OCI-LY3 (cell line): ENCODE measurements around the gene RBM44.

Experiments
- H2AFZ ChIP-seq: fragments of 200-600, 300-600 bp; shearing (Covaris generic); 2 replicates; pipeline ENCODE4 v1.6.0; 2014; ENCODE audit warnings: antibody characterized with exemption, low read depth, low read length
- H3K27ac ChIP-seq: fragments of 200-600, 300-600 bp; sonication (generic); 2 replicates; pipeline ENCODE4 v1.5.1; 2014; ENCODE audit warnings: mild to moderate bottlenecking, low read length, moderate library complexity, mixed read lengths
- H3K27me3 ChIP-seq: fragments of 200-600, 300-600 bp; sonication (generic); 2 replicates; pipeline ENCODE4 v1.6.1; 2014; ENCODE audit warnings: low read depth, low read length, mixed read lengths
- H3K36me3 ChIP-seq: fragments of 200-600, 300-600 bp; sonication (generic); replicated peaks from 2 replicates; pipeline ENCODE3; 2014; ENCODE audit warnings: low read depth, low read length, mixed read lengths
- H3K4me1 ChIP-seq: fragments of 300-600, 200-600 bp; sonication (generic); 2 replicates; pipeline ENCODE4 v1.6.1; 2014; ENCODE audit warnings: low read length, mixed read lengths
- H3K4me2 ChIP-seq: fragments of 200-600, 300-600 bp; sonication (generic); 2 replicates; pipeline ENCODE4 v1.6.1; 2014; ENCODE audit warnings: low read length, mixed read lengths
- H3K4me3 ChIP-seq: fragments of 300-600, 200-600 bp; sonication (generic); 2 replicates; pipeline ENCODE4 v1.5.1; 2014; ENCODE audit warnings: antibody characterized with exemption, mild to moderate bottlenecking, low read length, moderate library complexity
- H3K79me2 ChIP-seq: fragments of 300-600, 200-600 bp; shearing (Covaris generic); 2 replicates; pipeline ENCODE4 v1.6.1; 2014; ENCODE audit warnings: mild to moderate bottlenecking, low read length, mixed read lengths
- H3K9ac ChIP-seq: fragments of 300-600, 200-600 bp; shearing (Covaris generic); 2 replicates; pipeline ENCODE4 v1.6.0; 2014; ENCODE audit warnings: mild to moderate bottlenecking, low read length, moderate library complexity
- H3K9me3 ChIP-seq: fragments of 200-600, 300-600 bp; shearing (Covaris generic); 2 replicates; pipeline ENCODE4 v1.6.1; 2014; ENCODE audit warnings: low read length, mixed read lengths; ENCODE audit not compliant: insufficient read depth
- H4K20me1 ChIP-seq: fragments of 200-600, 300-600 bp; sonication (generic); 2 replicates; pipeline ENCODE4 v1.6.1; 2016; ENCODE audit warnings: low read length, mixed read lengths; ENCODE audit not compliant: insufficient read depth
- EZH2phosphoT487 ChIP-seq: fragments of 200-600 bp; shearing (Covaris generic); IDR thresholded peaks from 2 replicates; pipeline ENCODE4 v1.6.1; 2018; ENCODE audit warnings: antibody characterized with exemption, mixed run types, low read depth
- TF ChIP-seq, protein P1 (sequence below): fragments of 200-600, 300-600 bp; sonication (generic); IDR thresholded peaks from 2 replicates; pipeline ENCODE4 v1.5.1; 2014; ENCODE audit warnings: antibody characterized with exemption, low read length, low read depth

RBM44 gene

DNA sequence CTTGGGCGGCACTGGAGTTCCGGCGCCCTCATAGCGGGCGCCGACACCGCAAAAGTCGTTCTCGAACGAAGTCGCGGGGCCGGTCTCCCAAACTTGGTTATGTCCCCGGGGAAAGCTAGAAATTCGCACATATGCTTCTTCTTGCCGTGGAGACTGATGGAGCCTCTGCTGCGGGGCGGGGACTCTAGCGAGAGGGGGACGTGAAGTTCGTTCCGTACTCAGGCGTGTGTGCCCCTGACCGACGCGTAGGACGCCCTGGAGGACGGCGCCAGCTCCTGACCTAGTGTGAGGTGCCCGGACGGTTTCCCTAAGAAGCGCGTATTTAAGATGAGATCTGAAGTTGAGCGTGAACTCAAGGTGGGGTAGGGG lies 465 bp downstream of the RBM44 start:
- TF ChIP-seq, protein P1, sequence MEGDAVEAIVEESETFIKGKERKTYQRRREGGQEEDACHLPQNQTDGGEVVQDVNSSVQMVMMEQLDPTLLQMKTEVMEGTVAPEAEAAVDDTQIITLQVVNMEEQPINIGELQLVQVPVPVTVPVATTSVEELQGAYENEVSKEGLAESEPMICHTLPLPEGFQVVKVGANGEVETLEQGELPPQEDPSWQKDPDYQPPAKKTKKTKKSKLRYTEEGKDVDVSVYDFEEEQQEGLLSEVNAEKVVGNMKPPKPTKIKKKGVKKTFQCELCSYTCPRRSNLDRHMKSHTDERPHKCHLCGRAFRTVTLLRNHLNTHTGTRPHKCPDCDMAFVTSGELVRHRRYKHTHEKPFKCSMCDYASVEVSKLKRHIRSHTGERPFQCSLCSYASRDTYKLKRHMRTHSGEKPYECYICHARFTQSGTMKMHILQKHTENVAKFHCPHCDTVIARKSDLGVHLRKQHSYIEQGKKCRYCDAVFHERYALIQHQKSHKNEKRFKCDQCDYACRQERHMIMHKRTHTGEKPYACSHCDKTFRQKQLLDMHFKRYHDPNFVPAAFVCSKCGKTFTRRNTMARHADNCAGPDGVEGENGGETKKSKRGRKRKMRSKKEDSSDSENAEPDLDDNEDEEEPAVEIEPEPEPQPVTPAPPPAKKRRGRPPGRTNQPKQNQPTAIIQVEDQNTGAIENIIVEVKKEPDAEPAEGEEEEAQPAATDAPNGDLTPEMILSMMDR: no peak
- TF ChIP-seq EZH2phosphoT487: no peak
- no peaks in the 10 kb centered on the region for H3K36me3 ChIP-seq
- no peaks in the 10 kb centered on the region for H3K4me1 ChIP-seq
- no peak overlapping the region for H3K4me2 ChIP-seq
- H3K27me3 ChIP-seq: no peaks in the 10 kb centered on the region
- no peak overlapping the region for H3K9ac ChIP-seq
- no peak overlapping the region for H2AFZ ChIP-seq
- no peak overlapping the region for H3K27ac ChIP-seq
- no peaks in the 10 kb centered on the region for H3K9me3 ChIP-seq
- no peaks in the 10 kb centered on the region for H3K79me2 ChIP-seq
- no peaks in the 10 kb centered on the region for H4K20me1 ChIP-seq
- no peak overlapping the region for H3K4me3 ChIP-seq

DNA sequence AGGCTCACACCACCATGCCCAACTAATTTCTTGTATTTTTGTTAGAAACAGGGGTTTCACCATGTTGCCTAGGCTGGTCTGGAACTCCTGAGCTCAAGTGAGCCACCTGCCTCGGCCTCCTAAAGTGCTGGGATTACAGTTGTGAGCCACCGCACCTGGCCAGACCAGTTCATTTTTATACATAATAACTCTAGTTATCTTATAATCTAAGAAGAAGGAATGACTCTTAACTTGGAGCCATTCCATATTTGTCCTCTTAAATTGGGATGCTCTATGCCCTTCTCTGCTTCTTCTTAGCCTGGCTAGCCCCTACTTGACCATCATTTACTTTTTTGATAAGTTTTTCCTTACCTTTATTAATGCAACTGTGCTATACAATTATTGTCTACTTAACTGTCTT lies 2.9 kb downstream of the RBM44 start:
- Histone ChIP-seq H3K27ac (no peak overlapping the region), H3K4me1 (no peaks in the 10 kb centered on the region), H3K9me3 (no peaks in the 10 kb centered on the region), H3K79me2 (no peaks in the 10 kb centered on the region), H3K27me3 (no peaks in the 10 kb centered on the region), H4K20me1 (no peaks in the 10 kb centered on the region), H3K36me3 (no peaks in the 10 kb centered on the region), H3K4me2 (no peak overlapping the region), H2AFZ (no peak overlapping the region), H3K9ac (no peak overlapping the region), H3K4me3 (no peak overlapping the region)
- no peak for TF ChIP-seq EZH2phosphoT487
- TF ChIP-seq, protein P1: no peak

DNA sequence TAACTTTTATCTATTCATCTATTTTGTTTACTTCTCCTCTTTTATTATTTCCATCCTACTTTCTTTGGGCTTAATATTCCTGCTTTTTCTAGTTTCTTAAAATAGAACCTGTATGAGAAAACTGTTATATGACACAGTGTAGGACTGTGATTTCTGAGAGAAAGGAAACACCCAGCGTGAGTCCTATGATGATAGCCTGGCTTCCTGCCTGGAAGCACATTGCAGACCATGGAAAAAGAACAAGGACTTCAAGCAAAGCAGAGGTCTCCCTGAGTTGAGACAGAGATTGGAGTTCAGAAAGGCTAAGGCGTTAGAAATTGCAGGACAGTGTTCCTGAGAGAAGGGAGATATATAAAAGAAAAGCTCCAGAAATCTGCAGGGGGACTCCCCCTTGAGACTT lies 7.8 kb downstream of the RBM44 start:
- Histone ChIP-seq H4K20me1 (no peaks in the 10 kb centered on the region), H3K4me2 (no peak overlapping the region), H3K4me1 (no peaks in the 10 kb centered on the region), H3K79me2 (no peaks in the 10 kb centered on the region), H3K9ac (no peak overlapping the region), H3K27me3 (0 out of 2 replicates have a peak, but pooled peaks cover 4% of the 10 kb centered on the region), H3K27ac (no peak overlapping the region), H2AFZ (no peak overlapping the region), H3K36me3 (no peaks in the 10 kb centered on the region), H3K4me3 (no peak overlapping the region), H3K9me3 (no peaks in the 10 kb centered on the region)
- TF ChIP-seq, protein P1: no peak
- TF ChIP-seq EZH2phosphoT487: no peak

DNA sequence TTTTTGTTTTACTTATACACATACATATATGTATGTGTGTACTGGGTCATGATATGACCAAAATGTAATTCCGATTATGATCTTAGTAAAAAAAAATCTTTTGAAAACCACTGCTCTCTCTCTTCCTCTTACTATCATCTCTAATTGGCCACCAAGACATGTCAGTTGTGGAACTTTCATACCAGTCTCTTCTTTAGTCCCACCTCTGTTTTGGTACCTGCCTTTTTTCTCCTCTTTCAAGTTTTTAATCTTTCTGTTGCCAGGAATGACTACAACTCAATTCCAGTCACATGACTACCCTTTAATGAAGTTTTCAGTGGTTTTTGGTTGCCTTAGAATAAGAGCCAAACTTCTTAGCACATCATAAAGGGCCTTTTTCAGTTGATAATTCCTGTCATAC lies 17.1 kb downstream of the RBM44 start:
- Histone ChIP-seq H3K27ac (peak overlapping the region; percentile 61), H3K4me2 (peak overlapping the region; percentile 73)
- no peak for TF ChIP-seq EZH2phosphoT487
- TF ChIP-seq, protein P1: no peak

More for the DNA sequence above, 17.1 kb downstream of the RBM44 start:
- Histone ChIP-seq H3K36me3 (no peaks in the 10 kb centered on the region), H3K79me2 (no peaks in the 10 kb centered on the region), H3K4me3 (peak overlapping the region; percentile 47), H3K9me3 (no peaks in the 10 kb centered on the region), H3K9ac (no peak overlapping the region), H3K27me3 (no peaks in the 10 kb centered on the region), H3K4me1 (peaks cover 32% of the 10 kb centered on the region), H4K20me1 (no peaks in the 10 kb centered on the region), H2AFZ (peak overlapping the region; percentile 86)
